SK-N-SH (cell line): ENCODE measurements around the gene SLC27A2. TPM values are rescaled to one million over a fixed set of nuclear protein-coding genes. Genes with fewer than 3 reads are reported as not detected.

Experiments
- CTCF ChIA-PET: fragments of 300-600, 350-600 bp; formaldehyde crosslinking; extraction: SDS; loops from one replicate; lab custom pipeline; 2021; lab: Yijun Ruan, JAX
- POLR2A ChIA-PET: fragments of 350-600 bp; sonication (Branson Sonifier 250); formaldehyde crosslinking; extraction: SDS; loops from one replicate; lab custom pipeline; 2020; ENCODE audit warnings: antibody characterized with exemption, inconsistent platforms; lab: Yijun Ruan, JAX
- DNase-seq: peaks from one replicate; pipeline ENCODE4 v3.0.0; 2012
- H2AFZ ChIP-seq: fragments of 200-600 bp; sonication (generic); 2 replicates; pipeline ENCODE4 v1.8.1; 2016; ENCODE audit warnings: antibody characterized with exemption, mild to moderate bottlenecking, low read depth
- H3F3A ChIP-seq: fragments of 200-600 bp; sonication (generic); replicated peaks from 2 replicates; pipeline ENCODE3; 2016; ENCODE audit warnings: antibody characterized with exemption, mild to moderate bottlenecking; ENCODE audit not compliant: insufficient read depth
- H3K27ac ChIP-seq, 2 experiments: fragments of 200-500 bp in 1 of 2; fragments of 200-600 bp in 1 of 2; sonication (Bioruptor generic) in 1 of 2; sonication (generic), shearing (Covaris generic) in 1 of 2; 2 replicates each; pipeline versions ENCODE4 v1.5.1 to v1.6.1; 2014 to 2016; ENCODE audit warnings: low read depth in 2 of 2, inconsistent platforms in 1 of 2, low read length in 1 of 2, mild to moderate bottlenecking in 1 of 2, mixed read lengths in 1 of 2
- H3K27me3 ChIP-seq: fragments of 200-600 bp; sonication (generic), shearing (Covaris generic); 2 replicates; pipeline ENCODE4 v1.6.1; 2016; ENCODE audit warnings: mixed run types; ENCODE audit not compliant: insufficient read depth
- H3K36me3 ChIP-seq, 2 experiments: fragments of 200-500 bp in 1 of 2; fragments of 200-600 bp in 1 of 2; sonication (Bioruptor generic) in 1 of 2; sonication (generic) in 1 of 2; replicated peaks in 1 of 2; 2 replicates each; pipeline versions ENCODE3 to v1.5.1; 2014 to 2016; ENCODE audit warnings: low read length in 1 of 2, mild to moderate bottlenecking in 1 of 2; ENCODE audit not compliant: insufficient read depth in 2 of 2, control insufficient read depth in 1 of 2
- H3K4me1 ChIP-seq, 2 experiments: fragments of 200-500 bp in 1 of 2; fragments of 200-600 bp in 1 of 2; sonication (Bioruptor generic) in 1 of 2; sonication (generic), shearing (Covaris generic) in 1 of 2; 2 replicates each; pipeline versions ENCODE4 v1.5.1 to v1.6.1; 2014 to 2016; ENCODE audit warnings: low read depth in 1 of 2, low read length in 1 of 2, mixed run types in 1 of 2; ENCODE audit not compliant: insufficient read depth in 2 of 2, control insufficient read depth in 1 of 2
- H3K4me2 ChIP-seq: fragments of 200-600 bp; sonication (generic), shearing (Covaris generic); 2 replicates; pipeline ENCODE4 v1.6.1; 2017; ENCODE audit warnings: mixed run types
- H3K4me3 ChIP-seq, 2 experiments: fragments of 200-500 bp in 1 of 2; fragments of 200-600 bp in 1 of 2; sonication (Bioruptor generic) in 1 of 2; sonication (generic), shearing (Covaris generic) in 1 of 2; 2 replicates each; pipeline versions ENCODE4 v1.5.1 to v1.8.1; 2014 to 2016; ENCODE audit warnings: low read depth in 2 of 2, inconsistent platforms in 1 of 2, low read length in 1 of 2, mild to moderate bottlenecking in 1 of 2, mixed read lengths in 1 of 2, moderate library complexity in 1 of 2
- H3K79me2 ChIP-seq: fragments of 200-600 bp; sonication (generic); 2 replicates; pipeline ENCODE4 v1.8.1; 2017; ENCODE audit warnings: mild to moderate bottlenecking; ENCODE audit not compliant: insufficient read depth
- H3K9ac ChIP-seq: fragments of 200-600 bp; sonication (generic); 2 replicates; pipeline ENCODE4 v1.6.1; 2017; ENCODE audit warnings: mixed run types
- H3K9me2 ChIP-seq: fragments of 200-600 bp; sonication (generic); 2 replicates; pipeline ENCODE4 v1.6.1; 2017; ENCODE audit warnings: mixed run types
- H3K9me3 ChIP-seq: fragments of 200-600 bp; sonication (generic); 2 replicates; pipeline ENCODE4 v1.6.1; 2017; ENCODE audit warnings: mixed run types, mild to moderate bottlenecking, moderate library complexity
- H4K20me1 ChIP-seq: fragments of 200-600 bp; sonication (generic); 2 replicates; pipeline ENCODE4 v1.6.1; 2017; ENCODE audit warnings: mild to moderate bottlenecking, mixed run types; ENCODE audit not compliant: insufficient read depth
- CHD2 ChIP-seq: fragments of 150-350 bp; IDR thresholded peaks from 2 replicates; pipeline ENCODE4 v1.6.1; 2018; ENCODE audit warnings: low read length; ENCODE audit not compliant: partially characterized antibody
- CTCF ChIP-seq: fragments of 200-600 bp; sonication (generic); IDR thresholded peaks from 2 replicates; pipeline ENCODE4 v1.6.1; 2017; ENCODE audit warnings: antibody characterized with exemption, mild to moderate bottlenecking, moderate library complexity
- EP300 ChIP-seq, 2 experiments: IDR thresholded peaks; 2 replicates each; pipeline versions ENCODE4 v1.4.0 to v1.6.1; 2012; ENCODE audit warnings: borderline replicate concordance in 1 of 2, low read depth in 1 of 2, low read length in 1 of 2
- EZH2phosphoT487 ChIP-seq: fragments of 200-600 bp; sonication (generic); IDR thresholded peaks from 2 replicates; pipeline ENCODE4 v1.6.1; 2017; ENCODE audit warnings: low read depth, mixed run types, mild to moderate bottlenecking, antibody characterized with exemption, moderate library complexity, borderline replicate concordance
- FOXJ3 ChIP-seq: sonication (generic); formaldehyde crosslinking; IDR thresholded peaks from 2 replicates; pipeline ENCODE4 v1.5.1; 2020; ENCODE audit warnings: mild to moderate bottlenecking, missing genetic modification reagents
- FOXM1 ChIP-seq: IDR thresholded peaks from 2 replicates; pipeline ENCODE4 v1.4.0; 2012; ENCODE audit warnings: low read depth, mild to moderate bottlenecking
- GATA2 ChIP-seq: sonication (generic); formaldehyde crosslinking; IDR thresholded peaks from 2 replicates; pipeline ENCODE4 v1.5.0; 2020; ENCODE audit warnings: mild to moderate bottlenecking, missing genetic modification reagents
- JUND ChIP-seq: IDR thresholded peaks from 2 replicates; pipeline ENCODE4 v1.4.0; 2012
- MEF2A ChIP-seq: IDR thresholded peaks from 2 replicates; pipeline ENCODE4 v1.4.0; 2012; ENCODE audit warnings: low read depth, borderline replicate concordance
- NRF1 ChIP-seq: IDR thresholded peaks from 2 replicates; pipeline ENCODE4 v1.6.1; 2012; ENCODE audit warnings: low read depth, mild to moderate bottlenecking, low read length
- PBX3 ChIP-seq: IDR thresholded peaks from 2 replicates; pipeline ENCODE4; 2012
- POLR2AphosphoS5 ChIP-seq: IDR thresholded peaks from 2 replicates; pipeline ENCODE4 v1.6.1; 2012; ENCODE audit warnings: low read depth, low read length
- RAD21 ChIP-seq: IDR thresholded peaks from 2 replicates; pipeline ENCODE4 v1.6.1; 2012; ENCODE audit warnings: mild to moderate bottlenecking, low read length
- RFX5 ChIP-seq: IDR thresholded peaks from 2 replicates; pipeline ENCODE4 v1.6.1; 2012; ENCODE audit warnings: mild to moderate bottlenecking, improper control_type of control experiment, low read length
- SIN3A ChIP-seq: IDR thresholded peaks from 2 replicates; pipeline ENCODE4 v1.6.1; 2012; ENCODE audit warnings: low read depth, mild to moderate bottlenecking, low read length, moderate library complexity, borderline replicate concordance
- SMC3 ChIP-seq: IDR thresholded peaks from 2 replicates; pipeline ENCODE4 v1.6.1; 2012; ENCODE audit warnings: low read depth, low read length, improper control_type of control experiment
- TAF1 ChIP-seq: IDR thresholded peaks from 2 replicates; pipeline ENCODE4 v1.6.1; 2012; ENCODE audit warnings: low read depth, mild to moderate bottlenecking, low read length, moderate library complexity, borderline replicate concordance
- TEAD4 ChIP-seq: IDR thresholded peaks from 2 replicates; pipeline ENCODE4 v1.4.0; 2012; ENCODE audit warnings: mild to moderate bottlenecking, borderline replicate concordance; ENCODE audit not compliant: insufficient read depth
- USF1 ChIP-seq: IDR thresholded peaks from 2 replicates; pipeline ENCODE4 v1.4.0; 2012; ENCODE audit warnings: low read depth, borderline replicate concordance
- USF2 ChIP-seq: fragments of 150-350 bp; IDR thresholded peaks from 2 replicates; pipeline ENCODE4 v1.6.1; 2017; ENCODE audit warnings: antibody characterized with exemption, low read length, low read depth, borderline replicate concordance
- ZBTB33 ChIP-seq: IDR thresholded peaks from 2 replicates; pipeline ENCODE4 v1.4.0; 2012; ENCODE audit warnings: low read depth, borderline replicate concordance
- polyA plus RNA-seq, 3 experiments: library from polyadenylated mRNA; depleted of rRNA; stranded (reverse); fragments of >200 nt; gene quantifications; 2 replicates each; pipeline ENCODE4 v1.2.3, GENCODE V29; 2012

The SLC27A2 gene
- polyA plus RNA-seq, 1 of the 3 experiments (the other 2 are of a cell fraction): 0.49 TPM

GRCh38 chr15:50189633-50190032 lies 7.6 kb downstream of the SLC27A2 start:
- no peaks in the 10 kb centered on the region for H3K27me3 ChIP-seq
- H3K4me3 ChIP-seq: no peak overlapping the region
- H3K27ac ChIP-seq: no peak overlapping the region
- no peak overlapping the region for H3K4me2 ChIP-seq
- no peaks in the 10 kb centered on the region for H3K79me2 ChIP-seq
- TF ChIP-seq POLR2AphosphoS5: no peak
- no peak for TF ChIP-seq GATA2 (CRISPR knock-in tag)
- no peak for TF ChIP-seq SIN3A
- TF ChIP-seq USF2: no peak
- TF ChIP-seq SMC3: no peak
- TF ChIP-seq TEAD4: no peak
- no peak for TF ChIP-seq RAD21
- TF ChIP-seq CTCF: no peak
- no peak for TF ChIP-seq EZH2phosphoT487
- no peak for TF ChIP-seq RFX5
- TF ChIP-seq FOXM1: no peak
- TF ChIP-seq FOXJ3: no peak
- no peak for TF ChIP-seq PBX3
- no peak for TF ChIP-seq JUND
- no peak for TF ChIP-seq TAF1
- no peak overlapping the region for H2AFZ ChIP-seq
- no peaks in the 10 kb centered on the region for H3K9me3 ChIP-seq
- ChIA-PET CTCF (no interaction called here), POLR2A (no interaction called here)
- H3K9ac ChIP-seq: no peak overlapping the region
- H3F3A ChIP-seq: no peaks in the 10 kb centered on the region
- no peaks in the 10 kb centered on the region for H3K9me2 ChIP-seq
- H4K20me1 ChIP-seq: no peaks in the 10 kb centered on the region
- no peaks in the 10 kb centered on the region for H3K36me3 ChIP-seq
- H3K4me1 ChIP-seq: no peaks in the 10 kb centered on the region
- DNase-seq: no peak

GRCh38 chr15:50190166-50190570 lies 8.2 kb downstream of the SLC27A2 start:
- DNase-seq: no peak
- H3K9ac ChIP-seq: no peak overlapping the region
- no peaks in the 10 kb centered on the region for H3K36me3 ChIP-seq
- H3K27me3 ChIP-seq: no peaks in the 10 kb centered on the region
- ChIA-PET POLR2A (no interaction called here), CTCF (no interaction called here)
- no peaks in the 10 kb centered on the region for H3K9me2 ChIP-seq
- no peaks in the 10 kb centered on the region for H3K4me1 ChIP-seq
- H4K20me1 ChIP-seq: no peaks in the 10 kb centered on the region
- H3K27ac ChIP-seq: no peak overlapping the region
- no peaks in the 10 kb centered on the region for H3K9me3 ChIP-seq
- H3F3A ChIP-seq: no peaks in the 10 kb centered on the region
- no peak overlapping the region for H3K4me2 ChIP-seq
- no peak overlapping the region for H2AFZ ChIP-seq
- no peak overlapping the region for H3K4me3 ChIP-seq
- H3K79me2 ChIP-seq: no peaks in the 10 kb centered on the region
- TF ChIP-seq SMC3 (no peak), CTCF (no peak), CHD2 (no peak), ZBTB33 (no peak), MEF2A (no peak), RFX5 (no peak), EP300 (IDR thresholded peaks at IDR 0.05; ENCODE audit: borderline replicate concordance in 1 of 2, low read depth in 1 of 2, low read length in 1 of 2) (no peak), TEAD4 (no peak), NRF1 (no peak), USF1 (no peak)
